Measurements from ENCODE around the gene SLC25A47.
"Not testable (repeated sequence)": the region's sequence is repeated elsewhere in the genome, so short reads cannot be mapped to it uniquely, and the experiment has no call there.

The SLC25A47 gene

GRCh38 chr14:100308427-100308792, 14.7 kb upstream of the SLC25A47 start:
- not testable (repeated sequence) for H2BK12ac ChIP-seq (ENCODE audit: low read length in 2 of 2); H2AFZ ChIP-seq (ENCODE audit: low read depth, low read length); H3K23ac ChIP-seq (ENCODE audit: low read length in 2 of 2); H3K14ac ChIP-seq (ENCODE audit: low read length in 2 of 2); H3K27ac ChIP-seq (ENCODE audit: low read length, poor library complexity, severe bottlenecking); DNase-seq; H3K9ac ChIP-seq (ENCODE audit: low read length); H3K4ac ChIP-seq (ENCODE audit: low read depth in 1 of 2, low read length in 2 of 2); H3K4me3 ChIP-seq (ENCODE audit: insufficient read depth in 1 of 2, low read depth in 1 of 2, low read length in 2 of 2); H2BK5ac ChIP-seq (ENCODE audit: low read depth, low read length, poor library complexity, severe bottlenecking); H2BK15ac ChIP-seq (ENCODE audit: low read depth, poor library complexity, severe bottlenecking); H3K18ac ChIP-seq (ENCODE audit: low read depth in 1 of 2, low read length in 2 of 2); H3K9me3 ChIP-seq (ENCODE audit: control insufficient read depth, low read length); H2AK5ac ChIP-seq (ENCODE audit: low read length, severe bottlenecking); H3K4me2 ChIP-seq (ENCODE audit: low read length, poor library complexity, severe bottlenecking); H4K8ac ChIP-seq (ENCODE audit: low read length); H2BK120ac ChIP-seq (ENCODE audit: low read depth, low read length); H4K91ac ChIP-seq (ENCODE audit: low read length)
- peaks cover 45% of the 10 kb centered on the region for H3K4me1 ChIP-seq (ENCODE audit: control insufficient read depth, insufficient read depth, low read depth, low read length)
- H3K36me3 ChIP-seq (ENCODE audit: control insufficient read depth in 1 of 2, insufficient read depth in 2 of 2, low read depth in 1 of 2, low read length in 2 of 2): peaks cover 0 to 14% of the 10 kb centered on the region in 2 experiments
- WGBS: 91% methylated on average over 6 of the region's 6 CpGs
- peaks cover 0 to 27% of the 10 kb centered on the region in 2 experiments for H3K27me3 ChIP-seq (ENCODE audit: control insufficient read depth in 1 of 2, insufficient read depth in 1 of 2, low read length in 2 of 2)
- H3K79me1 ChIP-seq (replicated peaks; ENCODE audit: low read length, poor library complexity, severe bottlenecking): peaks cover 30% of the 10 kb centered on the region

- peaks cover 0 to 9% of the 10 kb centered on the region in 2 experiments for H3K36me3 ChIP-seq (ENCODE audit: control insufficient read depth in 1 of 2, insufficient read depth in 2 of 2, low read depth in 1 of 2, low read length in 2 of 2)
- H2BK120ac ChIP-seq (ENCODE audit: low read depth, low read length): no peak overlapping the region
- peak overlapping the region in 1 of 2 experiments; percentile 71 for H3K14ac ChIP-seq (ENCODE audit: low read length in 2 of 2)
- no peak overlapping the region for H2BK12ac ChIP-seq (ENCODE audit: low read length in 2 of 2)
- no peak overlapping the region for H3K23ac ChIP-seq (ENCODE audit: low read length in 2 of 2)
- no peak overlapping the region for H2BK5ac ChIP-seq (ENCODE audit: low read depth, low read length, poor library complexity, severe bottlenecking)
- H4K8ac ChIP-seq (ENCODE audit: low read length): no peak overlapping the region
- no peak overlapping the region for H4K91ac ChIP-seq (ENCODE audit: low read length)
- no peak overlapping the region for H3K4ac ChIP-seq (ENCODE audit: low read depth in 1 of 2, low read length in 2 of 2)
- H2AFZ ChIP-seq (ENCODE audit: low read depth, low read length): no peak overlapping the region
- peaks cover 0 to 27% of the 10 kb centered on the region in 2 experiments for H3K27me3 ChIP-seq (ENCODE audit: control insufficient read depth in 1 of 2, insufficient read depth in 1 of 2, low read length in 2 of 2)
- no peak overlapping the region for H3K18ac ChIP-seq (ENCODE audit: low read depth in 1 of 2, low read length in 2 of 2)
- no peaks in the 10 kb centered on the region for H3K9me3 ChIP-seq (ENCODE audit: control insufficient read depth, low read length)
- no peak overlapping the region for H3K4me3 ChIP-seq (ENCODE audit: insufficient read depth in 1 of 2, low read depth in 1 of 2, low read length in 2 of 2)
- H3K9ac ChIP-seq (ENCODE audit: low read length): no peak overlapping the region
- no peak overlapping the region for H3K27ac ChIP-seq (ENCODE audit: low read length, poor library complexity, severe bottlenecking)
- no peak overlapping the region for H3K4me2 ChIP-seq (ENCODE audit: low read length, poor library complexity, severe bottlenecking)
- no peak overlapping the region for H2AK5ac ChIP-seq (ENCODE audit: low read length, severe bottlenecking)
- 92% methylated on average over 7 of the region's 8 CpGs for WGBS
- H3K79me1 ChIP-seq (replicated peaks; ENCODE audit: low read length, poor library complexity, severe bottlenecking): peaks cover 23% of the 10 kb centered on the region
- peaks cover 41% of the 10 kb centered on the region for H3K4me1 ChIP-seq (ENCODE audit: control insufficient read depth, insufficient read depth, low read depth, low read length)
- no peak for DNase-seq
- no peak overlapping the region for H2BK15ac ChIP-seq (ENCODE audit: low read depth, poor library complexity, severe bottlenecking)
Measured at GRCh38 chr14:100309028-100309737, 14.0 kb upstream of the SLC25A47 start.

GRCh38 chr14:100312110-100312876, 10.8 kb upstream of the SLC25A47 start:
- H3K23ac ChIP-seq (ENCODE audit: low read length in 2 of 2); H4K91ac ChIP-seq (ENCODE audit: low read length); H3K9me3 ChIP-seq (ENCODE audit: control insufficient read depth, low read length); H2BK15ac ChIP-seq (ENCODE audit: low read depth, poor library complexity, severe bottlenecking); H2AFZ ChIP-seq (ENCODE audit: low read depth, low read length); H3K14ac ChIP-seq (ENCODE audit: low read length in 2 of 2); DNase-seq; H2BK5ac ChIP-seq (ENCODE audit: low read depth, low read length, poor library complexity, severe bottlenecking); H3K36me3 ChIP-seq (ENCODE audit: control insufficient read depth in 1 of 2, insufficient read depth in 2 of 2, low read depth in 1 of 2, low read length in 2 of 2); H2BK12ac ChIP-seq (ENCODE audit: low read length in 2 of 2); H3K9ac ChIP-seq (ENCODE audit: low read length); H3K27ac ChIP-seq (ENCODE audit: low read length, poor library complexity, severe bottlenecking); H3K4ac ChIP-seq (ENCODE audit: low read depth in 1 of 2, low read length in 2 of 2); H2AK5ac ChIP-seq (ENCODE audit: low read length, severe bottlenecking); H4K8ac ChIP-seq (ENCODE audit: low read length); H3K4me3 ChIP-seq (ENCODE audit: insufficient read depth in 1 of 2, low read depth in 1 of 2, low read length in 2 of 2); H3K4me2 ChIP-seq (ENCODE audit: low read length, poor library complexity, severe bottlenecking); H2BK120ac ChIP-seq (ENCODE audit: low read depth, low read length): not testable (repeated sequence)
- Histone ChIP-seq H3K27me3 (ENCODE audit: control insufficient read depth in 1 of 2, insufficient read depth in 1 of 2, low read length in 2 of 2) (peaks cover 0 to 27% of the 10 kb centered on the region in 2 experiments), H3K18ac (ENCODE audit: low read depth in 1 of 2, low read length in 2 of 2) (peak overlapping the region in 1 of 2 experiments; percentile 61), H3K79me1 (replicated peaks; ENCODE audit: low read length, poor library complexity, severe bottlenecking) (peaks cover 13% of the 10 kb centered on the region), H3K4me1 (ENCODE audit: control insufficient read depth, insufficient read depth, low read depth, low read length) (peaks cover 25% of the 10 kb centered on the region)
- WGBS: 71% methylated on average over 18 of the region's 18 CpGs

- no peak overlapping the region for H4K91ac ChIP-seq (ENCODE audit: low read length)
Measured at GRCh38 chr14:100312877-100313400, 10.2 kb upstream of the SLC25A47 start.

More at GRCh38 chr14:100312877-100313400, 10.2 kb upstream of the SLC25A47 start:
- Histone ChIP-seq H3K4me2 (ENCODE audit: low read length, poor library complexity, severe bottlenecking) (no peak overlapping the region), H2BK15ac (ENCODE audit: low read depth, poor library complexity, severe bottlenecking) (peak overlapping the region; percentile 40), H3K4me3 (ENCODE audit: insufficient read depth in 1 of 2, low read depth in 1 of 2, low read length in 2 of 2) (no peak overlapping the region), H2BK5ac (ENCODE audit: low read depth, low read length, poor library complexity, severe bottlenecking) (no peak overlapping the region), H3K4me1 (ENCODE audit: control insufficient read depth, insufficient read depth, low read depth, low read length) (peaks cover 18% of the 10 kb centered on the region), H3K14ac (ENCODE audit: low read length in 2 of 2) (peak overlapping the region in 1 of 2 experiments; percentile 6), H3K9ac (ENCODE audit: low read length) (no peak overlapping the region), H2AFZ (ENCODE audit: low read depth, low read length) (no peak overlapping the region), H4K8ac (ENCODE audit: low read length) (peak overlapping the region; percentile 71), H2BK12ac (ENCODE audit: low read length in 2 of 2) (no peak overlapping the region), H3K18ac (ENCODE audit: low read depth in 1 of 2, low read length in 2 of 2) (peak overlapping the region in 1 of 2 experiments; percentile 61), H3K27me3 (ENCODE audit: control insufficient read depth in 1 of 2, insufficient read depth in 1 of 2, low read length in 2 of 2) (peaks cover 0 to 27% of the 10 kb centered on the region in 2 experiments), H2AK5ac (ENCODE audit: low read length, severe bottlenecking) (no peak overlapping the region), H3K36me3 (ENCODE audit: control insufficient read depth in 1 of 2, insufficient read depth in 2 of 2, low read depth in 1 of 2, low read length in 2 of 2) (peaks cover 0 to 4% of the 10 kb centered on the region in 2 experiments), H2BK120ac (ENCODE audit: low read depth, low read length) (no peak overlapping the region), H3K79me1 (replicated peaks; ENCODE audit: low read length, poor library complexity, severe bottlenecking) (peaks cover 8% of the 10 kb centered on the region), H3K23ac (ENCODE audit: low read length in 2 of 2) (no peak overlapping the region), H3K4ac (ENCODE audit: low read depth in 1 of 2, low read length in 2 of 2) (no peak overlapping the region), H3K9me3 (ENCODE audit: control insufficient read depth, low read length) (no peaks in the 10 kb centered on the region), H3K27ac (ENCODE audit: low read length, poor library complexity, severe bottlenecking) (no peak overlapping the region)
- no peak for DNase-seq
- WGBS: 67% methylated on average over 10 of the region's 10 CpGs

Measured in mesenchymal stem cell (in vitro differentiated cells and primary cell).